ENCODE measurements around the gene BBX. TPM values are rescaled to one million over a fixed set of nuclear protein-coding genes. Genes with fewer than 3 reads are reported as not detected.

BBX gene
- total RNA-seq, 5 donors from 2014 or later (not counting 1 experiment from before 2014, with no cell fraction given), result 67.7 to 89.8 (median 82.0) TPM

DNA sequence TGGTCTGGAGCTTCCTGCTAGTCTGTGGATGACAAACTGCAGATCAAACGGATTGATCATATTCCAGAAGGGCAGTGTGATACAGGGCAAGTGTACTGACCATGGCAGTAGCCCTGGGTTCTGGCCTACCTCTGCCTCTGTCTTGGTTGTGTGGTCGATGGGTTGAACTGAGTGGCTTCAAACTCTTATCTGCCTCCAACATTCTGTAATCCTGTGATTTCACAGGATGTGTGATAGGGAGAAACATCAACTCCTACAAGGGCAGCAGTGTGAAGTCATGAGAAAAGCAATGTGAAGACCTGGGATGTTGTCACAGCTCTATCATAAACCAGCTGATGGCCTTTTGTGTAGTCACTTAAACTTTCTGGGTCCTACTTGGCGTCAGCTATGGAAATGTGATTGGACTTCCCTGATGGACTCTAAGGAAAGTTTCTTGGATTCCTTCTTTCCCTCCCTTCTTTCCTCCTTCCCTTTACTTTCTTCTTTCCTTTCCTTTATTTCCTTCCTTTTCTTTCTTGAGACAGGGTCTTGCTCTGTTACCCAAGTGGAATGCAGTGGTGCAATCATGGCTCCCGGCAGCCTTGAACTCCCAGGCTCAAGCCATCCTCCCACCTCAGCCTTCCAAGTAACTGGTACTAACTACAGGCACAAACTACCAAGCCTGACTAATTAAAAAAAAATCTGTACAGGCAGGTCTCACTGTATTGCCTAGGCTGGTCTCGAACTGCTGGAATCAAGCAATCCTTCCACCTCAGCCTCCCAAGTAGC lies 114.8 kb downstream of the BBX start:
- Mint-ChIP-seq H3K4me1 (peaks cover 20 to 32% (median 29%) of the 10 kb centered on the region in 3 donors), H3K36me3 (peaks cover 8% of the 10 kb centered on the region), H3K27ac (no peak overlapping the region), H3K27me3 (no peaks in the 10 kb centered on the region), H3K9me3 (no peaks in the 10 kb centered on the region), H3K4me3 (no peak overlapping the region)
- Histone ChIP-seq H3K27me3 (replicated peaks in 1 of 2; ENCODE audit: control insufficient read depth in 2 of 2, extremely low read depth in 1 of 2, insufficient read depth in 2 of 2, low read length in 1 of 2) (no peaks in the 10 kb centered on the region), H3K36me3 (ENCODE audit: control insufficient read depth in 2 of 2, extremely low read depth in 1 of 2, insufficient read depth in 1 of 2, low read length in 1 of 2) (no peaks in the 10 kb centered on the region), H3K9me3 (no peaks in the 10 kb centered on the region), H3K4me1 (ENCODE audit: control insufficient read depth in 1 of 2, extremely low read depth in 1 of 2, insufficient read depth in 2 of 2, low read length in 2 of 2) (peaks cover 0 to 2% of the 10 kb centered on the region in 2 experiments), H3K4me3 (ENCODE audit: control insufficient read depth in 1 of 2, extremely low read depth in 1 of 2, low read length in 1 of 2) (no peak overlapping the region), H3K27ac (ENCODE audit: low read length) (no peak overlapping the region)
- no peak for ATAC-seq (replicated peaks in 1 of 4)
- whole genome bisulfite sequencing (ENCODE audit: insufficient coverage), result 90% methylated on average over 3 of the region's 5 CpGs
- CTCF ChIA-PET, result interaction anchor here in 1 of 2 donors (0.9 kb wide), 1 partner anchor 27 kb away, joined by 3 read pairs; no protein-coding TSS in a partner anchor
- DNase-seq, result no peak
- POLR2A ChIA-PET, result interaction anchor here in 1 of 2 donors (0.6 kb wide), 1 partner anchor 851 kb away, joined by 4 read pairs; no protein-coding TSS in a partner anchor

DNA sequence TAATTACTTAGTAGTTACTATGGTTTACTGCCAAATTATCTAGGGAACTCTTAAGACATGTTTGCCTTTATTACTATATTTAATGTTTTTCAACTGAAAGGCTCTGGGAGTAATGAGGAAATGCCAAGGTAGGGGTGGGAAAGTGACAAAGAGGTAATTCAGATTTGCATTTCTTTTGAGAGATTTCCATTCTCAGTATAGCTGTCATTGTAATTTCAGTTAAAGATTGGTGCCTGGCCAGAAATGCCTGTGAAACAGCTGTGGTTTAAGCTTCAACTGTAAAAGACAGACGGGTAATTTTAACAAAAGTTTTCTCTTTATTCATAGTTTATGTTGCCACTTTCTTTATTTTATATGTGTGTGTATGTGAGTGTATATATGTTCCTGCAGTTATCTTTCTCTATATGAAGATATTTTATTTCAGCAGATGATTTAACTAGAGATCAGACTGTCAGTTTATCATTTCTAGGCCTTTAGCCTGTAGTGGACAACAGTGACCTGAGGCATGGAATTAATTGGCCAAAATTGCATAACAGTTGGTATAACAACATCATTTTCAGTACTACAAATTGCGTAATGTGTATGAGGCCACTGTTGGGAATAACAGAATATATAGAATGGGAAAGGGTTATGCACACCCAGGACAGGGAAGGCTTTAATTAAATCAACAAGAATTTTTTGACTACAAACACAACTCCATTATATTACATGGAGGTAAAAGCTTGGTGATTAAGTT lies 119.0 kb downstream of the BBX start:
- Histone ChIP-seq H3K4me3 (ENCODE audit: control insufficient read depth in 1 of 2, extremely low read depth in 1 of 2, low read length in 1 of 2) (no peak overlapping the region), H3K9me3 (no peaks in the 10 kb centered on the region), H3K36me3 (ENCODE audit: control insufficient read depth in 2 of 2, extremely low read depth in 1 of 2, insufficient read depth in 1 of 2, low read length in 1 of 2) (peaks cover 0 to 5% of the 10 kb centered on the region in 2 donors), H3K27ac (ENCODE audit: low read length) (no peak overlapping the region), H3K4me1 (ENCODE audit: control insufficient read depth in 1 of 2, extremely low read depth in 1 of 2, insufficient read depth in 2 of 2, low read length in 2 of 2) (peaks cover 0 to 7% of the 10 kb centered on the region in 2 experiments), H3K27me3 (replicated peaks in 1 of 2; ENCODE audit: control insufficient read depth in 2 of 2, extremely low read depth in 1 of 2, insufficient read depth in 2 of 2, low read length in 1 of 2) (no peaks in the 10 kb centered on the region)
- no peaks in the 10 kb centered on the region for H3K9me3 Mint-ChIP-seq
- ATAC-seq (replicated peaks in 1 of 4) (no peak), DNase-seq (no peak)
- no CpG with 5 or more reads among the region's 2 CpGs for WGBS (ENCODE audit: insufficient coverage)
- ChIA-PET CTCF (interaction anchor here in 1 of 2 donors (1.5 kb wide), 1 partner anchor 19 kb away, joined by 10 read pairs; no protein-coding TSS in a partner anchor), POLR2A (no interaction called here)
- no peaks in the 10 kb centered on the region for H3K27me3 Mint-ChIP-seq
- no peak overlapping the region for H3K4me3 Mint-ChIP-seq
- H3K36me3 Mint-ChIP-seq, result peaks cover 19% of the 10 kb centered on the region
- H3K4me1 Mint-ChIP-seq, result peaks cover 18 to 27% (median 23%) of the 10 kb centered on the region in 3 donors
- H3K27ac Mint-ChIP-seq, result no peak overlapping the region

DNA sequence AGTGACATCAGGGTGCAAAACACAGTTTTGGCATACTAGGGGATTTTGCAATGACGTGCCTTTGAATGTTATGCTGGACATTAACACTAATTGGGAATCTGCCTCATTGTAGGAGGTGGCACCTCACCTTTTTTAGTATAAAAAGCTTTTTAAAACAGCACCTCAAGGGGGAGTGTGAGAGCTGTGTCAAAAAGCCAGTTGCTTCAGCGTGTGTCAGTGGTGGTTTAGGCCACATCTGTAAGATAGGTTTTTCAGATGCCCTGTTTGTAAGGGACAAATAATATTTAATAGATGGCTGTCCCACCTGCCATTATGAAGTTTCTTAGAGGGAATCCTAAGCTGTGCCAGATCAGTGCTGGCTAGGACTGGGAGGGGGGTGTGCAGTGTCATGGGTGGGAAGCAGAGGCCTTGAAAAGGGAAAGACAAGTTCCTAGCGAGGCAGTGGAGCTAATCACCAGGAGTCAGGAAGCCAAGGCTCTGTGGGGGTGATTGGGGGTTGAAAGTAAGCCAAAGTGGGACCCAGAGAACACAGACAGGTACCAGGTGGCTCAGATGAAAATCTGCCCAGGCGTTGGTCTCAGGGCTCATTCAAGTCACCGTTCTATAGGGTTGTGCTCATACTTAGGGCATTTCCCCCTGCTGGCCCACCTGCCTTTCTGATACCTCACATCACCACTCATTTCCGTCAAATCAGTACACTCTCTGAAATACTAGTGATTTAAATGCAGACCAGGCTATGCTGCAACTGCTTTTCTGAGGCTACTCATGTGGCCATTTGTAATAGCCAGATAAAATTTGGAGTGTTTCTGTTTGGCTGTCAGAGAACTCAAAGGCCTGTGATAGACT lies 120.5 kb downstream of the BBX start:
- POLR2A ChIA-PET, result no interaction called here
- H3K27me3 Mint-ChIP-seq, result no peaks in the 10 kb centered on the region

DNA sequence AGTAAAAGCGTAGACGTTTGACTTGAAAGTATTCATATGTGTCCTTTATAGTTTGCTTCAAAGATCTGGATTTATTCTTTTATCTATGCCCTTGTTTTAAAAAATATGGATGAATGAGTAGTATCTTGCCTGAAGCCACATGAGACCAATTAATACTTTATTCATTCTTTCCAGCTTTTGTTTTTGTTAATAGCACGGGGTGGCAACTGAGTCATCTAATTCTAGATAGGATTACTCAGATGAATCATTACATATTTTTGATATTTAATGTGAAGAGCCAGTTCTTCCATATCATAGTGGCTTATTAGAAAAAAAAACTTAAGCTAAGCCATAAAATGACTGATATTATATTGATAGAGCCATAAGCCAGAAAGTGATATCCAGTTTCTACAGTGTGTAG lies 121.9 kb downstream of the BBX start:
- H3K4me1 Mint-ChIP-seq, result peaks cover 27 to 44% (median 38%) of the 10 kb centered on the region in 3 donors
- Histone ChIP-seq H3K4me1 (ENCODE audit: control insufficient read depth in 1 of 2, extremely low read depth in 1 of 2, insufficient read depth in 2 of 2, low read length in 2 of 2) (peaks cover 0 to 7% of the 10 kb centered on the region in 2 experiments), H3K27ac (ENCODE audit: low read length) (no peak overlapping the region), H3K9me3 (no peaks in the 10 kb centered on the region), H3K4me3 (ENCODE audit: control insufficient read depth in 1 of 2, extremely low read depth in 1 of 2, low read length in 1 of 2) (no peak overlapping the region), H3K27me3 (replicated peaks in 1 of 2; ENCODE audit: control insufficient read depth in 2 of 2, extremely low read depth in 1 of 2, insufficient read depth in 2 of 2, low read length in 1 of 2) (no peaks in the 10 kb centered on the region), H3K36me3 (ENCODE audit: control insufficient read depth in 2 of 2, extremely low read depth in 1 of 2, insufficient read depth in 1 of 2, low read length in 1 of 2) (peaks cover 0 to 5% of the 10 kb centered on the region in 2 donors)
- no peaks in the 10 kb centered on the region for H3K27me3 Mint-ChIP-seq
- H3K27ac Mint-ChIP-seq, result no peak overlapping the region
- H3K9me3 Mint-ChIP-seq, result no peaks in the 10 kb centered on the region
- ChIA-PET CTCF (interaction anchor here in 1 of 2 donors (2.2 to 4.2 kb wide), 2 partner anchors 16 to 32 kb away, joined by 6 to 20 read pairs; no protein-coding TSS in a partner anchor), POLR2A (interaction anchor here in 1 of 2 donors (0.6 kb wide), 1 partner anchor 166 kb away, joined by 3 read pairs; no protein-coding TSS in a partner anchor)
- no peak for ATAC-seq (replicated peaks in 1 of 4)
- no CpG with 5 or more reads among the region's 3 CpGs for WGBS (ENCODE audit: insufficient coverage)
- peaks cover 43% of the 10 kb centered on the region for H3K36me3 Mint-ChIP-seq
- no peak for DNase-seq
- H3K4me3 Mint-ChIP-seq, result no peak overlapping the region

More for the DNA sequence above, 120.5 kb downstream of the BBX start:
- no peak overlapping the region for H3K4me3 ChIP-seq (ENCODE audit: control insufficient read depth in 1 of 2, extremely low read depth in 1 of 2, low read length in 1 of 2)
- no peak for ATAC-seq (replicated peaks in 1 of 4)
- H3K9me3 Mint-ChIP-seq, result no peaks in the 10 kb centered on the region
- no peak overlapping the region for H3K27ac ChIP-seq (ENCODE audit: low read length)
- H3K27me3 ChIP-seq (replicated peaks in 1 of 2; ENCODE audit: control insufficient read depth in 2 of 2, extremely low read depth in 1 of 2, insufficient read depth in 2 of 2, low read length in 1 of 2), result no peaks in the 10 kb centered on the region
- H3K36me3 ChIP-seq (ENCODE audit: control insufficient read depth in 2 of 2, extremely low read depth in 1 of 2, insufficient read depth in 1 of 2, low read length in 1 of 2), result peaks cover 0 to 5% of the 10 kb centered on the region in 2 donors
- peaks cover 0 to 7% of the 10 kb centered on the region in 2 experiments for H3K4me1 ChIP-seq (ENCODE audit: control insufficient read depth in 1 of 2, extremely low read depth in 1 of 2, insufficient read depth in 2 of 2, low read length in 2 of 2)
- CTCF ChIA-PET, result interaction anchor here (0.6 to 4.2 kb wide), 3 partner anchors 17 to 33 kb away, joined by 3 to 20 read pairs (median 4); no protein-coding TSS in a partner anchor
- no peaks in the 10 kb centered on the region for H3K9me3 ChIP-seq
- H3K36me3 Mint-ChIP-seq, result peaks cover 29% of the 10 kb centered on the region
- 92% methylated on average over 4 of the region's 6 CpGs for WGBS (ENCODE audit: insufficient coverage)
- peak in 1 of 35 experiments; percentile 9 for DNase-seq
- H3K4me1 Mint-ChIP-seq, result peaks cover 20 to 35% (median 27%) of the 10 kb centered on the region in 3 donors
- no peak overlapping the region for H3K27ac Mint-ChIP-seq
- H3K4me3 Mint-ChIP-seq, result no peak overlapping the region

DNA sequence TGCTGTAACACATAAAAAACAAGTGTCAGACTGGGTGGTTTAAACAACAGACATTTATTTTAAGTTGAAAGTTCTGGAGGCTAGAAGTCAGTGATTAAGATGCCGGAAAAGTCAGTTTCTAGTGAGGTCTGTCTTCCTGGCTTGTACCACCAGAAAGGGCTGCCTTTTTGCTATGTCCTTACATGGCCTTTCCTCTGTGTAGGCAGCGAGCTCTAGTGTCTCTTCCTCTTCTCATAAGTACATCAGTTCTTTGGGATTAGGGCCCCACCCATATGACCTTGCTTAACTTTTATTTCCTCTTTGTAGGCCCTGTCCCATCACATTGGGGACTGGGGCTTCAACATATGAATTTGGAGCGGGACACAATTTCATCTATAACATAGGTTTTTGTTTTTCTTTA lies 128.0 kb downstream of the BBX start:
- H3K4me3 Mint-ChIP-seq, result no peak overlapping the region
- no peaks in the 10 kb centered on the region for H3K27me3 ChIP-seq (replicated peaks in 1 of 2; ENCODE audit: control insufficient read depth in 2 of 2, extremely low read depth in 1 of 2, insufficient read depth in 2 of 2, low read length in 1 of 2)
- peaks cover 0 to under 1% of the 10 kb centered on the region in 2 donors for H3K36me3 ChIP-seq (ENCODE audit: control insufficient read depth in 2 of 2, extremely low read depth in 1 of 2, insufficient read depth in 1 of 2, low read length in 1 of 2)
- ATAC-seq (replicated peaks in 1 of 4) (no peak), DNase-seq (no peak)
- H3K27ac Mint-ChIP-seq, result peak overlapping the region in 1 of 2 donors; percentile 68
- ChIA-PET POLR2A (no interaction called here), CTCF (no interaction called here)
- peaks cover 31 to 49% (median 32%) of the 10 kb centered on the region in 3 donors for H3K4me1 Mint-ChIP-seq
- no peaks in the 10 kb centered on the region for H3K4me1 ChIP-seq (ENCODE audit: control insufficient read depth in 1 of 2, extremely low read depth in 1 of 2, insufficient read depth in 2 of 2, low read length in 2 of 2)
- 92% methylated on average over 2 of the region's 3 CpGs for WGBS (ENCODE audit: insufficient coverage)
- H3K9me3 Mint-ChIP-seq, result no peaks in the 10 kb centered on the region
- H3K27ac ChIP-seq (ENCODE audit: low read length), result no peak overlapping the region
- H3K9me3 ChIP-seq, result no peaks in the 10 kb centered on the region
- no peak overlapping the region for H3K4me3 ChIP-seq (ENCODE audit: control insufficient read depth in 1 of 2, extremely low read depth in 1 of 2, low read length in 1 of 2)
- no peaks in the 10 kb centered on the region for H3K27me3 Mint-ChIP-seq
- H3K36me3 Mint-ChIP-seq, result peaks cover 34% of the 10 kb centered on the region

Measured in T-cell (primary cell).